Measurements from ENCODE around the gene GAB2. TPM values are rescaled to one million over a fixed set of nuclear protein-coding genes. Genes with fewer than 3 reads are reported as not detected.

GAB2 gene
- total and polyA plus RNA-seq, 2 of the 4 experiments (the other 2 are of a cell fraction): 3.3 to 5.9 TPM

DNA sequence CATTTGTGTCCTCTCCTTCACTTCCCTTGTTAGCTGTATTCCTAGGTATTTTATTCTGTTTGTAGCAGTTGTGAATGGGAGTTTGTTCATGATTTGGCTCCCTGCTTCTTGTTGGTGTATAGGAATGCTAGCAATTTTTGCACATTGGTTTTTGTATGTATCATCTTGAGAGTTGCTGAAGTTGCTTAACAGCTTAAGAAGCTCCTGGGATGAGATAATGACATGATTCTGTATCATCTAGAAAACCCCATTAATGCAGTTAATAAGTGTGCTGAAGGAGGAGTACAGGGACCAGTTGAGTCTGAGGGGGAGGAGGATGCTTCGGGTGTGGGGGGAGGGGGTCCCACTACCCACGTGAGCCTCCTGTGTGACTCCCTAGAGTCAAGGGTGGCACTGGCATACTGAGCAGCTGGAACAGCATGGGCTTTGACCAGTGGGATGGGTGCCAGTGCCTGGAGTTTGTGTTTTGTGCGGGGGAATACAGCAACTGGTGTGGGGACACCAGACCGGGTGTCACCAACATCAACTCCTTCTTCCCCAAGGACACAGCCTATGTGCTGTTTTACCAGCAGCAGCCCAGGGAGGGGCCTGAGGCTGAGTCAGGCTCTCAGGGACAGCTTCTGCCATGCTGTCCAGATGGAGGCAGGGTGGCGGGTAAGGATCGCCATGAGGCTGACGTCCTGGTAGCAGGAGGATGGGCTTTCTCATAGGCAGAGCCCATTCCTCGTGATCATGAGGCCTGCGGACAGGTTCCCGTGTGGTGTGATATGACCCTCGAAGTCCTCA, 204.8 kb downstream of the GAB2 start:
- H3K14ac ChIP-seq (replicated peaks; ENCODE audit: low read depth, low read length): no peak overlapping the region
- no peak overlapping the region for H2BK15ac ChIP-seq (ENCODE audit: low read depth, low read length)
- H2BK5ac ChIP-seq (ENCODE audit: low read depth, low read length, poor library complexity, severe bottlenecking): no peak overlapping the region
- H4K8ac ChIP-seq (ENCODE audit: low read depth in 2 of 2, low read length in 2 of 2): no peak overlapping the region
- no peaks in the 10 kb centered on the region for H3K27me3 ChIP-seq (ENCODE audit: control insufficient read depth, insufficient read depth, low read length)
- H2AFZ ChIP-seq (replicated peaks; ENCODE audit: low read length, poor library complexity): no peak overlapping the region
- no peak overlapping the region for H3K4me3 ChIP-seq (ENCODE audit: insufficient read depth, low read depth, low read length)
- intact Hi-C loops (cut with micrococcal nuclease) (loop anchor here (2.0 kb wide), 1 partner anchor 24 kb away; the partner anchor contains the start of genes KCTD21 and USP35), in situ Hi-C loops (cut with MboI; ENCODE audit: low sequenced_read_pairs) (no loop called here), dilution Hi-C loops (cut with HindIII; ENCODE audit: low sequenced_read_pairs, unreplicated experiment) (no loop called here)
- peaks cover 10% of the 10 kb centered on the region for H3K4me1 ChIP-seq (ENCODE audit: control insufficient read depth, insufficient read depth, low read length)
- TF ChIP-seq MAFK (IDR thresholded peaks at IDR 0.05; ENCODE audit: low read depth, low read length): 0 out of 2 replicates have a peak, but pooled peaks have one; percentile 13
- TF ChIP-seq, protein P1, sequence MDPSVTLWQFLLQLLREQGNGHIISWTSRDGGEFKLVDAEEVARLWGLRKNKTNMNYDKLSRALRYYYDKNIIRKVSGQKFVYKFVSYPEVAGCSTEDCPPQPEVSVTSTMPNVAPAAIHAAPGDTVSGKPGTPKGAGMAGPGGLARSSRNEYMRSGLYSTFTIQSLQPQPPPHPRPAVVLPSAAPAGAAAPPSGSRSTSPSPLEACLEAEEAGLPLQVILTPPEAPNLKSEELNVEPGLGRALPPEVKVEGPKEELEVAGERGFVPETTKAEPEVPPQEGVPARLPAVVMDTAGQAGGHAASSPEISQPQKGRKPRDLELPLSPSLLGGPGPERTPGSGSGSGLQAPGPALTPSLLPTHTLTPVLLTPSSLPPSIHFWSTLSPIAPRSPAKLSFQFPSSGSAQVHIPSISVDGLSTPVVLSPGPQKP (IDR thresholded peaks at IDR 0.05; ENCODE audit: borderline replicate concordance, low read depth, low read length): no peak
- TF ChIP-seq CEBPB (IDR thresholded peaks at IDR 0.05; ENCODE audit: low read depth, low read length): peak; percentile 71; the same call in 1 of the 2 replicates
- TF ChIP-seq SMC3 (IDR thresholded peaks at IDR 0.05; ENCODE audit: low read depth, low read length): no peak
- H3K9ac ChIP-seq (ENCODE audit: low read depth, low read length): no peak overlapping the region
- H3K4ac ChIP-seq (ENCODE audit: low read depth, low read length): no peak overlapping the region
- peaks cover 22% of the 10 kb centered on the region for H4K20me1 ChIP-seq (ENCODE audit: insufficient read depth, low read length)
- no peak overlapping the region for H4K5ac ChIP-seq (ENCODE audit: low read depth, low read length)
- 100% methylated on average over 1 of the region's 11 CpGs; no CpG with 5 or more reads in 1 of the 2 experiments for WGBS, 2 experiments (ENCODE audit: extremely low coverage in 2 of 2, insufficient read length in 1 of 2)
- no peak overlapping the region; the same call in 1 of the 2 replicates for H3K27ac ChIP-seq (ENCODE audit: insufficient read depth, low read length)
- H4K91ac ChIP-seq (ENCODE audit: insufficient read depth, low read depth, low read length): no peak overlapping the region
- ChIA-PET CTCF (no interaction called here), POLR2A (ENCODE audit: unreplicated experiment) (no interaction called here)
- H3K23ac ChIP-seq (ENCODE audit: low read depth, low read length): no peak overlapping the region
- peak overlapping the region; percentile 21; the same call in 1 of the 2 replicates for H2AK5ac ChIP-seq (ENCODE audit: low read depth, low read length)
- ATAC-seq (ENCODE audit: low read depth) (peak; percentile 68), DNase-seq (peak; percentile 76)
- no peak overlapping the region for H2BK20ac ChIP-seq (ENCODE audit: low read depth, low read length)
- no peaks in the 10 kb centered on the region for H3K9me3 ChIP-seq (ENCODE audit: control insufficient read depth, insufficient read depth, low read length)
- H3K18ac ChIP-seq (ENCODE audit: low read depth, low read length): no peak overlapping the region
- peaks cover 58% of the 10 kb centered on the region for H3K36me3 ChIP-seq (ENCODE audit: control insufficient read depth, insufficient read depth, low read length)
- no peak overlapping the region for H2BK120ac ChIP-seq (ENCODE audit: low read depth, low read length)
- H3K56ac ChIP-seq (ENCODE audit: extremely low read depth, insufficient read depth, low read length): no peak overlapping the region
- BruUV-seq (replicated peaks): no TSS peak
- peak overlapping the region; percentile 47 for H2AK9ac ChIP-seq (replicated peaks; ENCODE audit: low read depth, low read length, poor library complexity)
- H3K79me1 ChIP-seq (ENCODE audit: low read depth in 1 of 2, low read length in 2 of 2): peaks cover 5 to 47% of the 10 kb centered on the region in 2 experiments; a peak in 2 of 4 replicates
- peaks cover 27% of the 10 kb centered on the region for H3K9me1 ChIP-seq (ENCODE audit: insufficient read depth, low read length)
- H3K4me2 ChIP-seq (ENCODE audit: low read depth, low read length): no peak overlapping the region

Data from IMR-90 (cell line).